Measurements from ENCODE around the gene MACROD2. TPM values are rescaled to one million over a fixed set of nuclear protein-coding genes. Genes with fewer than 3 reads are reported as not detected.

The MACROD2 gene
- total and polyA plus RNA-seq, 7 donors: 0.20 to 4.8 (median 0.87) TPM

DNA sequence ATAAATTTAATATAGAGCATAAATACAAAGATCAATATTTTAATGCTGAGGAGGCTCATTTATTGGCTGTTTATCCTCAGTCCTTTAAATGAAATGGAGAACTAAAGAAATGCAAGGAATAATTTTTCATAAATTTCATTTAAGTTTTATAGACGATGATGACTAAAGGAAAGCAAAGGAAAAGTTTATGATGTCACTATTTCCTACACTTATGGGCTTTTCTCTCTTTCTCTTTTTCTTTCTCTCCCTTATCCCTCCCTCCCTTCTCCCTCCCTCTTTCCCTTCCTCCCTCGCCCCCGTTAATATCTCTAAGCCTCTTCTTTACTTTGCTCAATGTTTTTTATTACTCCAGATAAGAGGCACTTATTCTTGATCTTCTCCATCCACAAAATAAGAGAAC lies 1231.8 kb downstream of the MACROD2 start:
- Histone ChIP-seq H3K4me3 (no peak overlapping the region), H3K27me3 (ENCODE audit: insufficient read depth in 3 of 3, low read length in 2 of 3) (no peaks in the 10 kb centered on the region), H3K27ac (no peak overlapping the region), H3K4me1 (no peaks in the 10 kb centered on the region), H3K9me3 (no peaks in the 10 kb centered on the region), H3K36me3 (ENCODE audit: insufficient read depth in 1 of 2, low read depth in 1 of 2) (no peaks in the 10 kb centered on the region)
- no peak for DNase-seq
- ATAC-seq: no peak
- 79 to 90% (median 86%) methylated on average over 3 of the region's 3 CpGs for WGBS, 3 donors
- TF ChIP-seq, protein P1, sequence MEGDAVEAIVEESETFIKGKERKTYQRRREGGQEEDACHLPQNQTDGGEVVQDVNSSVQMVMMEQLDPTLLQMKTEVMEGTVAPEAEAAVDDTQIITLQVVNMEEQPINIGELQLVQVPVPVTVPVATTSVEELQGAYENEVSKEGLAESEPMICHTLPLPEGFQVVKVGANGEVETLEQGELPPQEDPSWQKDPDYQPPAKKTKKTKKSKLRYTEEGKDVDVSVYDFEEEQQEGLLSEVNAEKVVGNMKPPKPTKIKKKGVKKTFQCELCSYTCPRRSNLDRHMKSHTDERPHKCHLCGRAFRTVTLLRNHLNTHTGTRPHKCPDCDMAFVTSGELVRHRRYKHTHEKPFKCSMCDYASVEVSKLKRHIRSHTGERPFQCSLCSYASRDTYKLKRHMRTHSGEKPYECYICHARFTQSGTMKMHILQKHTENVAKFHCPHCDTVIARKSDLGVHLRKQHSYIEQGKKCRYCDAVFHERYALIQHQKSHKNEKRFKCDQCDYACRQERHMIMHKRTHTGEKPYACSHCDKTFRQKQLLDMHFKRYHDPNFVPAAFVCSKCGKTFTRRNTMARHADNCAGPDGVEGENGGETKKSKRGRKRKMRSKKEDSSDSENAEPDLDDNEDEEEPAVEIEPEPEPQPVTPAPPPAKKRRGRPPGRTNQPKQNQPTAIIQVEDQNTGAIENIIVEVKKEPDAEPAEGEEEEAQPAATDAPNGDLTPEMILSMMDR (IDR thresholded peaks at IDR 0.05): no peak
- intact Hi-C loops (cut with DNase I): no loop called here

DNA sequence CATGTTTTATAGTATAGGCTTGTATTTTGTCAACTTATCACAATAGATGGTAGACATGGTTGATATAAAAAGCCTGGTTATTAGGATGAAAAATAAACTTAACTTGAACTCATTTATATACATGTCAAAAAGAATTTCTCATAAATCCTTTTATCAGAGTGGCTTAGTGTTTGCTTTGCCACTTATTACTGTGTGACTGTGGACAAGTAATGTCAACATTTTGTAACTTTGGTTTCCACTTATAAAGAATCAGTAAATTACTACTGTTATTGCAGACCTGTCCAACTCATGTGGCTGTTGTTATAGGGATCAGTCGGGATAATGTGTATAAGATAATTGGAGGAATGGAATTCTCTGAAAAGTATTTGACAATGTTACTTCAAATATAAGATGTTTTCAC lies 1236.9 kb downstream of the MACROD2 start:
- 80 to 95% (median 90%) methylated on average over 1 of the region's 1 CpG for WGBS, 3 donors
- intact Hi-C loops (cut with DNase I): no loop called here
- Histone ChIP-seq H3K36me3 (ENCODE audit: insufficient read depth in 1 of 2, low read depth in 1 of 2) (no peaks in the 10 kb centered on the region), H3K4me1 (no peaks in the 10 kb centered on the region), H3K27me3 (ENCODE audit: insufficient read depth in 3 of 3, low read length in 2 of 3) (no peaks in the 10 kb centered on the region), H3K9me3 (no peaks in the 10 kb centered on the region), H3K27ac (no peak overlapping the region), H3K4me3 (no peak overlapping the region)
- TF ChIP-seq, protein P1 (IDR thresholded peaks at IDR 0.05): no peak
- ATAC-seq (no peak), DNase-seq (no peak)

DNA sequence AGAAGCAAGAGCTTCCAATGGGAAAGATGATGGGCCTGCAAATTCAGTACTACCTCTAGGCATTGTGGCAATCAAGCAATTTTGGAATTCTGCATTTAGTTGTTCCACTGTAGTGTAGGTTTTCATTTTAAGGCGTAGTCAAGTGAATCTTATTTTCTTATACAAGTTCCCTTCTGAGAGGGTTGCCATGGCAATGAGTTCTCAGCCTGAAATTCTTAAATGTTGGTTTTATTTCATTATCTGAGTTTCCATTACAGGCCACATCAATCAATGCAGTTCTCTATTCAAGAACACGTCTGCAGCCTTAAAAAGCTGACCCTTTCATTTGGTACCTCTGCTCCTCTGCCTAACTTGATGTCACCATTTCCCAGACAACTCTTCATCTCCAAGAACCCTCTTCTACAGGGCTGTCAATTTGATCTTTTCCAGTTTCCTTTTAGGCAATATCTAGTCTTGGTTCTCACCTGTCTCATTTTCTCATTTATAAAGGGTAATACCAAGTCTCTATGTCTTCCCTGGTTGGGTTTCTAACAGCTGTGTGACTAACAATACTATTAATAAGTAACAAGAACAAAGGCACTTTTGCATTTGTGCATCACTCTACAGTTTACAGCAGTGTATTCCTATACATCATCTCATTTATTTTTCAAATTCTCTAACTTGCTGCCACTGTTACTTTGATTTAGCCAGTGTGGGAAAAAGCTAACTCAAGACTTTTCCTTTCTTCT lies 1240.3 kb downstream of the MACROD2 start:
- no peaks in the 10 kb centered on the region for H3K4me1 ChIP-seq
- ATAC-seq: no peak
- intact Hi-C loops (cut with DNase I): no loop called here

DNA sequence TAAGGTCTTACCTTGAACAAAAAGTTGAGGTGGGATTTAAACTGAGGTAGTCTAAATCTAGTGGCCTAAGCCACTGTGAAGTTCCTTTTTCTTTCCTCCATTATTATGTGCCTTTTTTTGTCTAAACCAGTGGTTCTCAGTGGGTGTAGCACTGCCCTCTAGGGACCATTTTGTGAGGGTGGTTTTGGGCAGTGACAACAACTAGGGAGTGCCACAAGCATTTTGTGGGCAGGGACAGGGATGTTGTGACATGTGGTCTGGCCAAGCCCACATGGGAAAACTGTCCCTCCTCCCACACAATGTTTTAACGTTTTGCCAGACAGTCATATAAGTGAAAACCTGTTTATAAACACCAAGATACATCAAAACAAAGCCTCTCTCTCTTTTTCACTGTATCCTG lies 1241.5 kb downstream of the MACROD2 start:
- ATAC-seq (no peak), DNase-seq (no peak)
- Histone ChIP-seq H3K4me1 (no peaks in the 10 kb centered on the region), H3K27me3 (ENCODE audit: insufficient read depth in 3 of 3, low read length in 2 of 3) (no peaks in the 10 kb centered on the region), H3K36me3 (ENCODE audit: insufficient read depth in 1 of 2, low read depth in 1 of 2) (no peaks in the 10 kb centered on the region), H3K4me3 (no peak overlapping the region), H3K9me3 (no peaks in the 10 kb centered on the region), H3K27ac (no peak overlapping the region)
- TF ChIP-seq, protein P1 (IDR thresholded peaks at IDR 0.05): no peak
- intact Hi-C loops (cut with DNase I): no loop called here
- WGBS, 3 donors: 12 to 24% (median 14%) methylated on average over 1 of the region's 1 CpG

More for the DNA sequence above, 1240.3 kb downstream of the MACROD2 start:
- WGBS, 3 donors: 85 to 90% (median 86%) methylated on average over 2 of the region's 2 CpGs
- no peaks in the 10 kb centered on the region for H3K36me3 ChIP-seq (ENCODE audit: insufficient read depth in 1 of 2, low read depth in 1 of 2)
- H3K27me3 ChIP-seq (ENCODE audit: insufficient read depth in 3 of 3, low read length in 2 of 3): no peaks in the 10 kb centered on the region
- TF ChIP-seq, protein P1 (IDR thresholded peaks at IDR 0.05): no peak
- H3K27ac ChIP-seq: no peak overlapping the region
- H3K9me3 ChIP-seq: no peaks in the 10 kb centered on the region
- no peak overlapping the region for H3K4me3 ChIP-seq
- no peak for DNase-seq

Measured in psoas muscle (tissue), 8 donors.